Bronchial epithelial cell (primary cell): ENCODE measurements around the gene ESR1. TPM values are rescaled to one million over a fixed set of nuclear protein-coding genes. Genes with fewer than 3 reads are reported as not detected.
A peak's percentile ranks its signal among the peaks of the same experiment; 100 is the strongest.

Source experiments
- DNase-seq: peaks from one replicate; pipeline ENCODE4 v3.0.0-alpha.2; 2010; ENCODE audit warnings: low read depth
- FAIRE-seq: peaks from 2 replicates; lab custom pipeline; 2011; peaks lifted over from hg19 to GRCh38; lab: Jason Lieb, UNC
- H3K27me3 ChIP-seq: 2 replicates; pipeline ENCODE4 v1.5.1; 2011; ENCODE audit warnings: low read length; ENCODE audit not compliant: control insufficient read depth, insufficient read depth
- H3K36me3 ChIP-seq: 2 replicates; pipeline ENCODE4 v1.5.1; 2011; ENCODE audit warnings: low read length; ENCODE audit not compliant: control insufficient read depth, insufficient read depth
- H3K4me3 ChIP-seq: 2 replicates; pipeline ENCODE4 v1.5.1; 2011; ENCODE audit warnings: mild to moderate bottlenecking, low read depth, low read length, control low read depth
- total RNA-seq: library from RNA; depleted of rRNA; stranded (reverse); fragments of >200 nt; gene quantifications from 2 replicates; pipeline ENCODE4 v1.2.1, GENCODE V29; 2014
- TF ChIP-seq, protein P1 (sequence below): IDR thresholded peaks from 2 replicates; pipeline ENCODE4 v1.5.1; 2011; ENCODE audit warnings: mild to moderate bottlenecking, moderate library complexity, low read length, control low read depth, inconsistent platforms; ENCODE audit not compliant: insufficient read depth, severe bottlenecking

The ESR1 gene
- total RNA-seq, 1 donor from 2014 or later: under 0.01 TPM

DNA sequence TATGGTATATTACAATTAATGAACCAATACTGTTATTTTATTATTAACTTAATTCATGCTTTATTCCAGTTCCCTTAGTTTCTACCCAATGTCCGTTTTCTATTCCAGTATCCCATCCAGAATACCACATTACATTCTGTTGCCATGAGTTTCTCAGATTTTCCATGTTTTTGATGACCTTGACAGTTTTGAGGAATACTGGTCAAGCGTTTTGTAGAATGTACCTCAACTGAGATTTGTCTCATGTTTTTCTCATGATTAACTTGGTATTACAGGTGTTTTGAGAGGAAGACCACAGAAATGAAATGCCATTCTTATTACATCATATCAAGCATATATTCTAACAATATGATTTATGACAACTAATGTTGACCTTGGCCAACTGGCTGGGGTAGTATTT, 23.8 kb upstream of the ESR1 start:
- DNase-seq (no peak), FAIRE-seq (no peak)
- TF ChIP-seq, protein P1, sequence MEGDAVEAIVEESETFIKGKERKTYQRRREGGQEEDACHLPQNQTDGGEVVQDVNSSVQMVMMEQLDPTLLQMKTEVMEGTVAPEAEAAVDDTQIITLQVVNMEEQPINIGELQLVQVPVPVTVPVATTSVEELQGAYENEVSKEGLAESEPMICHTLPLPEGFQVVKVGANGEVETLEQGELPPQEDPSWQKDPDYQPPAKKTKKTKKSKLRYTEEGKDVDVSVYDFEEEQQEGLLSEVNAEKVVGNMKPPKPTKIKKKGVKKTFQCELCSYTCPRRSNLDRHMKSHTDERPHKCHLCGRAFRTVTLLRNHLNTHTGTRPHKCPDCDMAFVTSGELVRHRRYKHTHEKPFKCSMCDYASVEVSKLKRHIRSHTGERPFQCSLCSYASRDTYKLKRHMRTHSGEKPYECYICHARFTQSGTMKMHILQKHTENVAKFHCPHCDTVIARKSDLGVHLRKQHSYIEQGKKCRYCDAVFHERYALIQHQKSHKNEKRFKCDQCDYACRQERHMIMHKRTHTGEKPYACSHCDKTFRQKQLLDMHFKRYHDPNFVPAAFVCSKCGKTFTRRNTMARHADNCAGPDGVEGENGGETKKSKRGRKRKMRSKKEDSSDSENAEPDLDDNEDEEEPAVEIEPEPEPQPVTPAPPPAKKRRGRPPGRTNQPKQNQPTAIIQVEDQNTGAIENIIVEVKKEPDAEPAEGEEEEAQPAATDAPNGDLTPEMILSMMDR: no peak

DNA sequence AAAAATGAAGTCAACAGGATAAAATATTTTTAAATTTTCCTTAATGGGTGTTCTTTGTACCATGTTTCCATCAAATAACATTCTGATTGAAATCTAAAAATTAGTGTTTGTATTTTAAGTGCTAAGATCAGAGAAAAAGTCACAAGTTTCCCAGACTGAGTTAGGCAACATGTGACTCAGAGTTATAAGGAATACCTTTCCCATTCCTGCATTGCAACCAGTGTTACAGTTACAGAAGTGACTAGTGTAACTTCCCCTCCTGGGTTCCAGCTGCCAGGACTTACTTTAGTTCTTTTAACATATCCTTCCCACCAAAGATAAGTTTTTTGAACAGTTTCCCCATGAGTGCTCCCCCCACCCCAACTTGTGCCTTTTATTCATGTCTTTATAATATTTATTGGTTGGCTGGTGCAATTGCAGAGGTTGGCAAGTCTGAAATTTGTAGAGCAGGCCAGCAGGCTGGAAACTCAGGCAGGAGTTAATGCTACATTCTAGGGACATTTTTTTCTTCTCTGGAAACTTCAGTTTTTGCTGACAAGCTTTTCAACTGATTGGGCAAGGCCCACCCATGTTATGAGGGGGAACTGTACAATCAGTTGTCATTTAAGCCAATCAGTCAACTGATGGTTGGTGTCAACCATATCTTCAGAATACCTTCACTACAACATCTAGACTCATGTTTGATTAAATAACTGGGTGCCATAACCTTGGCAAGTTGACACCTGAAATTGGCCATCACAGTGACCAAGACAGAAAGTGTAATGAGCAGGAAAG, 22.9 kb upstream of the ESR1 start:
- TF ChIP-seq, protein P1: no peak
- DNase-seq: peak; percentile 73
- Histone ChIP-seq H3K36me3 (no peaks in the 10 kb centered on the region), H3K4me3 (no peak overlapping the region), H3K27me3 (no peaks in the 10 kb centered on the region)
- no peak for FAIRE-seq

More for the DNA sequence above, 23.8 kb upstream of the ESR1 start:
- Histone ChIP-seq H3K36me3 (no peaks in the 10 kb centered on the region), H3K27me3 (no peaks in the 10 kb centered on the region), H3K4me3 (no peak overlapping the region)

DNA sequence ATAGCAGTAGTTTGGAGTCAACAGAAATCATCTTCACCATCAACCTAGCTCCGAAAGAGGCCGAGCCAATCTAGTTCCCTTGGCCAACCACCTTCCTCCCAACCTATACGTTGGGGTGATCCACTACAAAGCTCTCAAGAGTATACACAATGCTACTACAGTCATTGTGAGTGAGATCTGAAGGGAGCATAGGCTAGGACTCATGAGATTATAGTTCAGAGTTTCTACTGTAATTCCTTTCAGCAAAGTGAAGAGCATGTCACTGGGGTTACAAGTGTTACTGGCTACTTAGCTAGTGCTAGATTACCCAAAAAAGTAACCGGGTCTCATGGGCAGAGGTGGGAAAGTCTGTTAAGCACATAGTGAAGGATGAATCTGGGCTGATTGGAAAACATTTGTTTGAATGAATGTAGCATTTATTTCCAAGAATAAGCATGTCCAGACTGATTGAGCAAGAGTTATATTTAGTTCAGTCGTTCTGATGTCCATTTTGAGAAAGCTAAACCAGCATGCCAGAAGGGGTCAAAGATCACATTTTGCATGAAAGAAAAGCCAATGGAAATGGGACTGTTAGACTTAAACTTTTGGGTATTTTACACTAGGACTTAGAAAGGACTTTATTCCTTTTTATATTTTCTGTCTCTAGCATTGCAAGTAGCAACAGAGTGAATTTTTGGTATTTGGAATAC, 10.5 kb upstream of the ESR1 start:
- Histone ChIP-seq H3K27me3 (no peaks in the 10 kb centered on the region), H3K36me3 (no peaks in the 10 kb centered on the region), H3K4me3 (no peak overlapping the region)
- TF ChIP-seq, protein P1: no peak
- DNase-seq (no peak), FAIRE-seq (no peak)

DNA sequence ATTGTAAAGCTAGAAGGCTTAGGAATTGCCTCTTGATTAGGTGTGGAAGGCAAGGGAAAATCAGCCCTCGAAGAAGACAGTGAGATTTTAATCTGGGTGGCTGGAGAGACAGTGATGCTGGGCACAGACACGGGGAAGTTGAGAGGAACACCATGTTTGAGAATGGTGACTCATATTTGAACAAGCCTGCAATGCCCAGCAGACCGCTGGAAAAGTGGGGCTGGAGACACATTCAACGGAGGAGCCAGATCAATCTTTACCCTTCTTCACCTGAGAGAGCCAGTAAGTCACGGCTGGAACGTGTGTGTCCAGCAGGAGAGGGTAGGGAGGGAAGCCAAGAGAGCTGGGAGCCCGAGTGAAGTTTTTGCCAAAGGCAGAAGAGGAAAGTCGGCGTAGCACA, 3.7 kb upstream of the ESR1 start:
- Histone ChIP-seq H3K36me3 (no peaks in the 10 kb centered on the region), H3K4me3 (no peak overlapping the region), H3K27me3 (peaks cover 27% of the 10 kb centered on the region)
- FAIRE-seq: no peak
- TF ChIP-seq, protein P1: no peak
- DNase-seq: no peak

DNA sequence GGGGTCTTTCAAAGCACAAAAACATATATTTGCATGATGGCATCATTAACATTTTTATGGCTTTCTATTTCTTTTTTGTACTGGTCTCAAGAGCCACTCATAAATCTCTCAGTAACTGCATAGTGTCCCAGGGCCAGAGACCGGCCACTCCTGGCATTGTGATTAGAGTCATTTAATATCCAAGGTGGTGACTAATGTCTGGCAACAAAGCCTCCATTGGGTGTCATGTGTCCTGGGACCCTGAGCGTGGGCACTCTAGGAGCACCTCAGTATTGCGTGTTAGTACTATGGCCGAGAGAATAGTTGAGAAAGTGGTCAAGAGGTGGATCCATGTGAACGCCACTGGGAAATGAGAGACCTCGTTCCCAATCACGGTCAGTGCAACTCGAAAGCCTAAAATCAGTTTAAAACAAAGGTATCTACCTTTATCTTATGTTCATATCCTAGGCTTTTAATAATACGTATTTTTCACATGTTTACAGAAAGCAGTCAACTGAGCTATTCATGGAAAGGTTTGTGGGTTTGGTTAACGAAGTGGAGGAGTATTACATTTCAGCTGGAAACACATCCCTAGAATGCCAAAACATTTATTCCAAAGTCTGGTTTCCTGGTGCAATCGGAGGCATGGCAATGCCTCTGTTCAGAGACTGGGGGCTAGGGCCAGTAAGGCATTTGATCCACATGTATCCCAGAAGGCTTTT, 2.7 kb upstream of the ESR1 start:
- no peaks in the 10 kb centered on the region for H3K36me3 ChIP-seq
- TF ChIP-seq, protein P1: no peak
- no peak for DNase-seq
- H3K27me3 ChIP-seq: peaks cover 35% of the 10 kb centered on the region
- FAIRE-seq: no peak
- H3K4me3 ChIP-seq: no peak overlapping the region
